GM18505 (cell line): ENCODE data around the gene SULT1C2.

Source experiments
- ATAC-seq: cut with Tn5 transposase; IDR thresholded peaks from one replicate; pipeline ENCODE4 v1.9.1; 2021; ENCODE audit not compliant: unreplicated experiment
- POLR2A ChIP-seq: IDR thresholded peaks from 4 replicates; pipeline ENCODE4 v1.6.1; 2011; ENCODE audit warnings: borderline replicate concordance; ENCODE audit not compliant: insufficient read depth, insufficient read length; ENCODE audit errors: extremely low read depth

The SULT1C2 gene

GRCh38 chr2:108316461-108317258, 28.0 kb downstream of the SULT1C2 start:
- no peak for ATAC-seq
- no peak for TF ChIP-seq POLR2A

- TF ChIP-seq POLR2A, result no peak
- no peak for ATAC-seq
Measured at GRCh38 chr2:108320326-108320922, 31.7 kb downstream of the SULT1C2 start.

GRCh38 chr2:108323619-108324018, 34.9 kb downstream of the SULT1C2 start:
- no peak for ATAC-seq
- TF ChIP-seq POLR2A, result no peak

GRCh38 chr2:108324531-108325255, 36.0 kb downstream of the SULT1C2 start:
- no peak for ATAC-seq
- TF ChIP-seq POLR2A, result no peak

GRCh38 chr2:108325756-108326155, 37.1 kb downstream of the SULT1C2 start:
- ATAC-seq, result no peak
- no peak for TF ChIP-seq POLR2A

- ATAC-seq, result no peak
- TF ChIP-seq POLR2A, result no peak
Measured at GRCh38 chr2:108329771-108330170, 41.1 kb downstream of the SULT1C2 start.

- TF ChIP-seq POLR2A, result no peak
- no peak for ATAC-seq
Measured at GRCh38 chr2:108330979-108331378, 42.3 kb downstream of the SULT1C2 start.

- no peak for ATAC-seq
Measured at GRCh38 chr2:108345951-108346350, 57.3 kb downstream of the SULT1C2 start.

GRCh38 chr2:108346827-108347226, 58.1 kb downstream of the SULT1C2 start:
- TF ChIP-seq POLR2A, result no peak
- ATAC-seq, result no peak

More at GRCh38 chr2:108345951-108346350, 57.3 kb downstream of the SULT1C2 start:
- TF ChIP-seq POLR2A, result no peak

GRCh38 chr2:108347786-108348185, 59.1 kb downstream of the SULT1C2 start:
- no peak for TF ChIP-seq POLR2A
- ATAC-seq, result no peak

- ATAC-seq, result no peak
- TF ChIP-seq POLR2A, result no peak
Measured at GRCh38 chr2:108348816-108349570, 60.3 kb downstream of the SULT1C2 start.

GRCh38 chr2:108349571-108349928, 60.9 kb downstream of the SULT1C2 start:
- no peak for TF ChIP-seq POLR2A
- ATAC-seq, result no peak

GRCh38 chr2:108351889-108352288, 63.2 kb downstream of the SULT1C2 start:
- TF ChIP-seq POLR2A, result no peak
- ATAC-seq, result no peak
